Mesenchymal stem cell (in vitro differentiated cells and primary cell): ENCODE results near the gene PRICKLE2.

Experiments
- DNase-seq: peaks from one replicate; pipeline ENCODE4 v3.0.0-alpha.2; 2013
- H2AFZ ChIP-seq: one replicate; pipeline ENCODE4 v1.6.1; 2013; ENCODE audit warnings: low read depth, mild to moderate bottlenecking, control low read depth, inconsistent platforms, low read length, moderate library complexity
- H2AK5ac ChIP-seq: 2 replicates; pipeline ENCODE4 v1.6.1; 2013; ENCODE audit warnings: low read length, moderate library complexity, mild to moderate bottlenecking, inconsistent platforms; ENCODE audit not compliant: severe bottlenecking
- H2BK120ac ChIP-seq: one replicate; pipeline ENCODE4 v1.6.1; 2013; ENCODE audit warnings: low read depth, mild to moderate bottlenecking, inconsistent platforms, low read length, moderate library complexity
- H2BK12ac ChIP-seq, 2 experiments: one replicate each; pipeline ENCODE4 v1.6.1; 2013; ENCODE audit warnings: inconsistent platforms in 2 of 2, low read length in 2 of 2, mild to moderate bottlenecking in 2 of 2, moderate library complexity in 2 of 2, control low read depth in 1 of 2
- H2BK15ac ChIP-seq: one replicate; pipeline ENCODE4 v1.6.1; 2013; ENCODE audit warnings: mild to moderate bottlenecking, low read depth, inconsistent platforms; ENCODE audit not compliant: poor library complexity, severe bottlenecking
- H2BK5ac ChIP-seq: 2 replicates; pipeline ENCODE4 v1.6.1; 2013; ENCODE audit warnings: low read depth, mild to moderate bottlenecking, low read length, control low read depth, inconsistent platforms; ENCODE audit not compliant: poor library complexity, severe bottlenecking
- H3K14ac ChIP-seq, 2 experiments: one replicate each; pipeline ENCODE4 v1.6.1; 2013; ENCODE audit warnings: inconsistent platforms in 2 of 2, low read length in 2 of 2, control low read depth in 1 of 2, mild to moderate bottlenecking in 1 of 2, moderate library complexity in 1 of 2
- H3K18ac ChIP-seq, 2 experiments: one replicate each; pipeline ENCODE4 v1.6.1; 2013; ENCODE audit warnings: inconsistent platforms in 2 of 2, low read length in 2 of 2, control low read depth in 1 of 2, low read depth in 1 of 2, mild to moderate bottlenecking in 1 of 2
- H3K23ac ChIP-seq, 2 experiments: one replicate each; pipeline ENCODE4 v1.6.1; 2013; ENCODE audit warnings: inconsistent platforms in 2 of 2, low read length in 2 of 2, mild to moderate bottlenecking in 2 of 2, moderate library complexity in 2 of 2, control low read depth in 1 of 2
- H3K27ac ChIP-seq: 2 replicates; pipeline ENCODE4 v1.5.1; 2013; ENCODE audit warnings: mild to moderate bottlenecking, moderate library complexity, low read length, control low read depth, inconsistent platforms; ENCODE audit not compliant: poor library complexity, severe bottlenecking
- H3K27me3 ChIP-seq, 2 experiments: 2 replicates each; pipeline versions ENCODE4 v1.6.1 to v1.7.0; 2013; ENCODE audit warnings: low read length in 2 of 2, mild to moderate bottlenecking in 2 of 2, moderate library complexity in 2 of 2, control low read depth in 1 of 2, inconsistent platforms in 1 of 2; ENCODE audit not compliant: control insufficient read depth in 1 of 2, insufficient read depth in 1 of 2
- H3K36me3 ChIP-seq, 2 experiments: 2 replicates each; pipeline versions ENCODE4 v1.6.1 to v1.7.0; 2013; ENCODE audit warnings: low read length in 2 of 2, control low read depth in 1 of 2, inconsistent platforms in 1 of 2, low read depth in 1 of 2, mild to moderate bottlenecking in 1 of 2; ENCODE audit not compliant: insufficient read depth in 2 of 2, control insufficient read depth in 1 of 2
- H3K4ac ChIP-seq, 2 experiments: one replicate each; pipeline ENCODE4 v1.6.1; 2013; ENCODE audit warnings: inconsistent platforms in 2 of 2, low read length in 2 of 2, mild to moderate bottlenecking in 2 of 2, moderate library complexity in 2 of 2, control low read depth in 1 of 2, low read depth in 1 of 2
- H3K4me1 ChIP-seq: 2 replicates; pipeline ENCODE4 v1.6.1; 2013; ENCODE audit warnings: low read depth, low read length, control low read depth; ENCODE audit not compliant: control insufficient read depth, insufficient read depth
- H3K4me2 ChIP-seq: 2 replicates; pipeline ENCODE4 v1.6.1; 2013; ENCODE audit warnings: low read length, mild to moderate bottlenecking, inconsistent platforms; ENCODE audit not compliant: poor library complexity, severe bottlenecking
- H3K4me3 ChIP-seq, 2 experiments: 2 replicates each; pipeline versions ENCODE4 v1.5.1 to v1.7.0; 2013; ENCODE audit warnings: low read length in 2 of 2, mild to moderate bottlenecking in 2 of 2, control low read depth in 1 of 2, low read depth in 1 of 2; ENCODE audit not compliant: insufficient read depth in 1 of 2
- H3K79me1 ChIP-seq: replicated peaks from 2 replicates; pipeline ENCODE4 v1.6.1; 2013; ENCODE audit warnings: mild to moderate bottlenecking, control low read depth, low read length, inconsistent platforms; ENCODE audit not compliant: poor library complexity, severe bottlenecking
- H3K9ac ChIP-seq: 2 replicates; pipeline ENCODE4 v1.7.0; 2013; ENCODE audit warnings: mild to moderate bottlenecking, low read length, moderate library complexity
- H3K9me3 ChIP-seq: 2 replicates; pipeline ENCODE4 v1.7.0; 2013; ENCODE audit warnings: mild to moderate bottlenecking, low read length; ENCODE audit not compliant: control insufficient read depth
- H4K8ac ChIP-seq: one replicate; pipeline ENCODE4 v1.6.1; 2013; ENCODE audit warnings: inconsistent platforms, mild to moderate bottlenecking, low read length, moderate library complexity
- H4K91ac ChIP-seq: one replicate; pipeline ENCODE4 v1.6.1; 2013; ENCODE audit warnings: mild to moderate bottlenecking, low read length, inconsistent platforms
- WGBS: methylation state at CpG from one replicate; pipeline ENCODE4 v1.1.7; 2013; ENCODE audit warnings: mixed read lengths; 5-methylcytosine and 5-hydroxymethylcytosine counted together

Gene PRICKLE2

GRCh38 chr3:64108231-64108630 lies 117.0 kb downstream of the PRICKLE2 start:
- no peak overlapping the region for H3K4me3 ChIP-seq
- no peak overlapping the region for H2BK12ac ChIP-seq
- H3K14ac ChIP-seq: no peak overlapping the region
- peaks cover 38 to 56% of the 10 kb centered on the region in 2 experiments for H3K36me3 ChIP-seq
- no peak overlapping the region for H2BK5ac ChIP-seq
- no peak overlapping the region for H3K27ac ChIP-seq
- 93% methylated on average over 9 of the region's 9 CpGs for WGBS
- H4K8ac ChIP-seq: no peak overlapping the region
- no peaks in the 10 kb centered on the region for H3K27me3 ChIP-seq
- H4K91ac ChIP-seq: no peak overlapping the region
- no peak overlapping the region for H3K4ac ChIP-seq
- H3K79me1 ChIP-seq: peaks cover 40% of the 10 kb centered on the region
- H3K23ac ChIP-seq: no peak overlapping the region
- H3K9ac ChIP-seq: no peak overlapping the region
- no peak overlapping the region for H2AK5ac ChIP-seq
- H2BK120ac ChIP-seq: no peak overlapping the region
- H3K18ac ChIP-seq: no peak overlapping the region
- no peak overlapping the region for H3K4me2 ChIP-seq
- no peak overlapping the region for H2BK15ac ChIP-seq
- no peak overlapping the region for H2AFZ ChIP-seq
- no peak for DNase-seq
- peaks cover 11% of the 10 kb centered on the region for H3K4me1 ChIP-seq
- H3K9me3 ChIP-seq: no peaks in the 10 kb centered on the region

GRCh38 chr3:64107190-64107589 lies 118.1 kb downstream of the PRICKLE2 start:
- Histone ChIP-seq H2AK5ac (no peak overlapping the region), H2BK5ac (no peak overlapping the region), H2BK15ac (no peak overlapping the region), H3K4ac (no peak overlapping the region), H3K9me3 (no peaks in the 10 kb centered on the region), H3K14ac (no peak overlapping the region), H2AFZ (no peak overlapping the region), H3K4me1 (peaks cover 9% of the 10 kb centered on the region), H3K27me3 (no peaks in the 10 kb centered on the region), H2BK120ac (no peak overlapping the region), H3K27ac (no peak overlapping the region), H3K36me3 (peaks cover 31 to 60% of the 10 kb centered on the region in 2 experiments), H4K8ac (no peak overlapping the region), H3K79me1 (peaks cover 36% of the 10 kb centered on the region), H3K9ac (no peak overlapping the region), H2BK12ac (no peak overlapping the region), H4K91ac (no peak overlapping the region), H3K4me3 (no peak overlapping the region), H3K23ac (no peak overlapping the region), H3K4me2 (no peak overlapping the region), H3K18ac (no peak overlapping the region)
- DNase-seq: no peak
- WGBS: 85% methylated on average over 5 of the region's 5 CpGs

GRCh38 chr3:64105816-64106215 lies 119.5 kb downstream of the PRICKLE2 start:
- H3K4ac ChIP-seq: no peak overlapping the region
- H2AFZ ChIP-seq: no peak overlapping the region
- no peak overlapping the region for H2BK5ac ChIP-seq
- DNase-seq: no peak
- H3K4me1 ChIP-seq: peaks cover 10% of the 10 kb centered on the region
- H3K79me1 ChIP-seq: peaks cover 34% of the 10 kb centered on the region
- H3K27me3 ChIP-seq: no peaks in the 10 kb centered on the region
- H3K23ac ChIP-seq: no peak overlapping the region
- no peak overlapping the region for H4K91ac ChIP-seq
- no peaks in the 10 kb centered on the region for H3K9me3 ChIP-seq
- H2BK12ac ChIP-seq: no peak overlapping the region
- no peak overlapping the region for H3K4me3 ChIP-seq
- no peak overlapping the region for H3K18ac ChIP-seq
- peaks cover 30 to 57% of the 10 kb centered on the region in 2 experiments for H3K36me3 ChIP-seq
- H3K27ac ChIP-seq: no peak overlapping the region
- H2BK15ac ChIP-seq: no peak overlapping the region
- H2AK5ac ChIP-seq: no peak overlapping the region
- H3K4me2 ChIP-seq: no peak overlapping the region
- no peak overlapping the region for H3K14ac ChIP-seq
- H3K9ac ChIP-seq: no peak overlapping the region
- H2BK120ac ChIP-seq: no peak overlapping the region
- H4K8ac ChIP-seq: no peak overlapping the region

- DNase-seq: no peak
- Histone ChIP-seq H4K91ac (no peak overlapping the region), H3K36me3 (peaks cover 29 to 47% of the 10 kb centered on the region in 2 experiments), H3K79me1 (peaks cover 36% of the 10 kb centered on the region), H3K23ac (no peak overlapping the region), H2AK5ac (no peak overlapping the region), H3K9me3 (no peaks in the 10 kb centered on the region), H3K4ac (no peak overlapping the region), H2BK12ac (no peak overlapping the region), H3K4me1 (peaks cover 12% of the 10 kb centered on the region), H3K27ac (no peak overlapping the region), H2BK15ac (no peak overlapping the region), H3K9ac (no peak overlapping the region), H3K18ac (no peak overlapping the region), H3K14ac (no peak overlapping the region), H4K8ac (no peak overlapping the region), H3K4me2 (no peak overlapping the region), H2BK120ac (no peak overlapping the region), H3K27me3 (no peaks in the 10 kb centered on the region), H2AFZ (no peak overlapping the region), H3K4me3 (no peak overlapping the region), H2BK5ac (no peak overlapping the region)
- WGBS: 96% methylated on average over 3 of the region's 3 CpGs
These were observed 120.6 kb downstream of the PRICKLE2 start for GRCh38 chr3:64104691-64105111.
